GM21423 (cell line): ENCODE results near the gene KIRREL3.
A peak's percentile ranks its signal among the peaks of the same experiment; 100 is the strongest.

Experiments used
- ATAC-seq: cut with Tn5 transposase; IDR thresholded peaks from one replicate; pipeline ENCODE4 v1.9.1; 2021; ENCODE audit warnings: mild to moderate bottlenecking, moderate library complexity; ENCODE audit not compliant: unreplicated experiment

The KIRREL3 gene

GRCh38 chr11:126720539-126721235, 279.9 kb downstream of the KIRREL3 start:
- ATAC-seq = no peak

- no peak for ATAC-seq
Measured at GRCh38 chr11:126719740-126720139, 280.8 kb downstream of the KIRREL3 start.

- no peak for ATAC-seq
Measured at GRCh38 chr11:126718276-126718675, 282.3 kb downstream of the KIRREL3 start.

- ATAC-seq = no peak
Measured at GRCh38 chr11:126716456-126717083, 284.0 kb downstream of the KIRREL3 start.

- ATAC-seq = no peak
Measured at GRCh38 chr11:126713806-126714205, 286.8 kb downstream of the KIRREL3 start.

- no peak for ATAC-seq
Measured at GRCh38 chr11:126711977-126712625, 288.5 kb downstream of the KIRREL3 start.

DNA sequence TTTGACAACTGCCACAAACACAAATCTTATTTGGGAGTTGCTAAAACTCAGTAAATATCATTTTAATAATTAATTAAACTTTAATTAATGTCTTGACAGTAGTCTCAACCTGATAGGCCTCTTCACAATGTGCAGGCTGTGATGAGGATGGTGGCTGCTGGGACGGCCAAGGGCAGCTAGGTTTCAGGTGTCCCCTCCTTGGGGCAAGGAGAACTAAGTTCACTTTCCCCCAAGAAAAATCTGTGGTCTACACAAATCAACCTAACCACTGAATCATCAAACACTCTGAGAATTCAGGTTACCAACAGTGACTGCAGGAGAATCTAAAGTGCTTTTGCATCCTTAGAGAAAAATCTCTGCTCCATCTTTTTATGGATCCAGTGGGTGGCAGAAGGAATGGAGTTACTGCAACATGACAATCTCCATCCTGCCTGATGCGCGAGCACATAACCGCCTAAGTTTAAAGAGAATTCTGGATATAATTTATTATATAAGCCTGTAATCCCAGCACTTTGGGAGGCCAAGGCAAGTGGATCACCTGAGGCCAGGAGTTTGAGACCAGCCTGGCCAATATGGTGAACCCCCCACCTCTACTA, 289.7 kb downstream of the KIRREL3 start:
- ATAC-seq = no peak

- no peak for ATAC-seq
Measured at GRCh38 chr11:126707498-126707897, 293.1 kb downstream of the KIRREL3 start.

GRCh38 chr11:126704096-126704495, 296.5 kb downstream of the KIRREL3 start:
- ATAC-seq = no peak

DNA sequence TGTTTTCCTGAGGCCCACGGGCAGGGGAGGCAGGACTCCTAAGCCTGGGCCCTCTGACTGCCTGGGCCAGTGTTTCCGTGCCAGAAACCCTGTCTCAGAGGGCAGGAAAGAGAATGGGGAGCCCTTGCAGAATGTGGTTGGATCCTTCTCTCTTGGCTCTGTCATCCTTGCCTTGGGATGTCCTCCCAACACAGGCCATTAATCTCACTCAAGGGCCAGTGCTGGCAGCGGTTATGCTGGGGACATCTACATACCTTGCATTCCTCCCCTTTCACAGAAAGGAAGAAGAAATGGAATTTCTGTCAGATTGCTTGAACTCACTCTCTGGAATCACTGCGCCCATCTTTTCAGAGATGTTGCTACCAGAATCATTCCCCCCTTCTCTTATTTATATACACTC, 296.9 kb downstream of the KIRREL3 start:
- no peak for ATAC-seq

DNA sequence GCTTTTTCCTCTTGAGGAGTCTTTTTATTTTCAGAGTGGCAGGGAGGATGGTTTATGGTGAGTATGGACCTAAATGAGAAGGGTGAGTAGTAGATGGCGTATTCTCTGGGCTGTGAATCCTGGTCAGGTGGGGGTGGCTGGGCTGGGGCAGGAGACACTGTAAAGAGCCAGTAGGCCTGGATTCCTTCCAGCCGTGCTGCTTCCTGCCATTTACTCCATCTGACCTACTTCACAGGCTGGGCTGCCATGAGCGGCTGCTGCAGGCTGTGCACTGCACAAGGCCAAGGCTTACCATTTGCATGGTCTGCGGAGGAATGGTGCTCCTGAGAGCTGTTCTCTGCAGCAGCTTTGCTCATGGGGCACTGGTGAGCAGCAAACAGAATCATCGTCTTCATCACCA, 297.6 kb downstream of the KIRREL3 start:
- no peak for ATAC-seq

DNA sequence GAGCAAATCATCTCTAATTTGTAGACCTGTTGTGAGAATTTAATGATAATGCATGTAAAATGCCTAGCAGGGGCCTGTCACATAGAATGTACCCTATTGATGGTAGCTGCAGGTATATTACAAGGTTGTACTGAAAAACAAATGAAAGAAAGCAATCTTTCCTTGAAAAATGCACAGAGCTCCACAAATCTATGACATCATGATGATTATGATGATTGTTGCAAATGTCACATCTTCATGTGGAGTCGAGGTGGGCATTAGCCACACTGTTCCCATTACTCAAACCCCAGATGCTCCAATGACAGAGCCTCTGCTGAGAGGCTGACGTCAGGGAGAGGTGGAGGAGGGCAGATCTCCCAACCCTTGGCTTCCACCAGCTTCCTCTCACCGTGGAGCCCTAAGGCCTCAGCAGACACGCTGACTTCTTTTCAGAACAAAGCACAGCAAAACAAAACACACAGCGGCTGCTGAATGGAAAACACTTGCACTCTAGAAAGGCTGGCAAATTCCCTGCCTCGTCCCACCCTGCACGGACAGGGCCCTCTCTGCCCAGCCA, 298.3 kb downstream of the KIRREL3 start:
- no peak for ATAC-seq

DNA sequence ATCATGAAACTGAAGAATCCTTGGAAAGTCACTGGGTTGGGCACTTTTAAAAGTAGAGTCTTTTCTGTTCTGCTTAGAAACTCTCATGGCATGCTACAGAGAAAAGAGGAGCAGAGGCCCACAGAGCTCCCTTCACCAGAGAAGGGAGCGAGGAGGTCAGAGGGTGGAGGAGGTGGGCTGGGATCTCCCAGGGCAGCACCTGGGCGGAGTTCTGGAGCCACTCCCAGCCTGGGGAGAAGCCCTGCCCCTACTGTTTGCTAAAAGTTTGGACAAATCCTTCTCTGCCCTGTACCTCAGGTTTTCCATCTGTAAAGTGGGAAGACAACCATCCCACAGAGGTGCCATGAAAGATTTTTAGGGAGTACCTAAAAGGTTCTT, 299.1 kb downstream of the KIRREL3 start:
- ATAC-seq = no peak

GRCh38 chr11:126700768-126701519, 299.6 kb downstream of the KIRREL3 start:
- ATAC-seq = peak; percentile 59

- ATAC-seq = no peak
Measured at GRCh38 chr11:126698576-126698975, 302.0 kb downstream of the KIRREL3 start.

GRCh38 chr11:126697936-126698335, 302.6 kb downstream of the KIRREL3 start:
- no peak for ATAC-seq

- ATAC-seq = no peak
Measured at GRCh38 chr11:126696982-126697381, 303.6 kb downstream of the KIRREL3 start.

DNA sequence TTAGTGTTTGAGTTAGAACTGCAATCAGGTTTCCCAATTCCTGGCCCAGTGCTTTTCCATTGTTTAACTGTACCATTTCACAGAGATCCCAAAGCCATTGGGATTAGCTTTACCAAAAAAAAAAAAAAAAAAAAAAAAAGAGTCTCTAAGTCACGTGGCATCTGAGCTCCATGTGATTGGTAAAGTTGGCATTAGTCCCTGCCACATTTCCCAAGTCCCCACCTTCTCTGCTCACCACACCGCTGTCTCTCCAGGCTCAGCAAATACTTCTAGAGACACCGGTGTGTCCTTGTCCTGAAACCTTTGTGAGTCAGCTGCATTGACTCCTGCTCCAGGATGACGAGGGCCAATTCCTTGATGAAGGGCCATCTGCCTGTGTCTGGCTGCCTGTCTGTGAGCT, 305.3 kb downstream of the KIRREL3 start:
- no peak for ATAC-seq

DNA sequence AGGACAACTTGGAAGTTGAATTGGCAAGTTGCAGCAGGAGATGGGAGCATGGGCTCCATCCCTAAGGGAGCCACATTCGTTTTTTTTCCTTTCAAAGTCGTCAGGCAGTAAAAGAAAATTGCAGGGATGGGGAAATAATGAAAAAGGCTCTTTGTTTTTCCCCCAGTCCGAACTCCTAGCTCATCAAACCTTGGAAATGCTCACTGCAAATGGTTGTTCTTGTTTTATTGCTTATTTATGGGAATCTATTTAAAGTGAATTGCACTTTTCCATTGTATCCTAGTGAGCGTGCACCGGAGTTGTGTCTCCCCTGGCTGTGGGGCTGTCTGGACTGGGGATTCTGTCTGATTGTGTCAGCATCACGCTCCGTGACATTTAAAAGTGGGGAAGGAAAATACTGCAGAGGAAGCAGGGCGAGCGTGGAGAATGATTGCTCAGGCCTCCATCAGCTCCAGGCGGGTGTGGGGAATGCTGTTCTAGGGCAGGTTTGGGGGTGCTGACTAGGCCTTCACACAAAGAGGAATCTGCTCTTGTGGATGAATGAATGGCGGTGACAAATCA, 306.4 kb downstream of the KIRREL3 start:
- no peak for ATAC-seq

DNA sequence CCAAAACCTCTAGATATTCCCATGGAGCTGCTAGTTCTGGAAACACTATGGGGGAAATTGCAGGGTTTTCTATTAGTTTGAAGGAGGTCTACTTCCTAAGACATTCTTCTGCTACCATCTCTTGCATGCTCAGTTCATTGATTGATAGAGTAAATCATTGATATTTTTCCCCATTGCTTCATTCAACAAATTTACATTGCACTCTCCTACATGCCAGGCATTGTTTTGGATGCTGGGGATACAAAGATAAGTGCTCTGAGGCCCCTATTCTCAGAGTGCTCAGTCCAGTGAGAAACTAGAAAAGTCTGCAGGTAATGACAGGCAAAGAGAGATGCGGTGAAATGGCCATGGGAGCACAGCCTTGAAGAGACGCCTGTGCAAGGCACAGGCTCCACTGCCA, 313.1 kb downstream of the KIRREL3 start:
- no peak for ATAC-seq

- no peak for ATAC-seq
Measured at GRCh38 chr11:126686938-126687337, 313.6 kb downstream of the KIRREL3 start.
